Pancreas (tissue), 10 donors: ENCODE data around the gene GNAZ. TPM values are rescaled to one million over a fixed set of nuclear protein-coding genes. Genes with fewer than 3 reads are reported as not detected.
A peak's percentile ranks its signal among the peaks of the same experiment; 100 is the strongest.

Experiments used
- ATAC-seq, 4 donors: fragments of 200-7000 bp; cut with Tn5 transposase; one replicate each; pipeline versions ENCODE4 v1.8.0 to v1.9.1; 2020; ENCODE audit warnings: mild to moderate bottlenecking in 4 of 4, moderate library complexity in 4 of 4
- DNase-seq, 6 donors: peaks; one replicate each; pipeline ENCODE4 v3.0.0-alpha.2; 2020
- FAIRE-seq: peaks from 2 replicates; lab custom pipeline; 2012; peaks lifted over from hg19 to GRCh38; lab: Jason Lieb, UNC
- H3K27ac ChIP-seq, 4 donors: fragments of 200-600 bp; sonication (generic); 1 replicate in 3 of 4; 2 replicates in 1 of 4; pipeline versions ENCODE4 v1.5.0 to v1.8.0; 2020
- H3K27me3 ChIP-seq, 4 donors: fragments of 200-600 bp; one replicate each; pipeline ENCODE4 v1.8.0; 2021
- H3K36me3 ChIP-seq, 3 donors: fragments of 200-600 bp; sonication (generic) in 1 of 3; one replicate each; pipeline versions ENCODE4 v1.5.0 to v1.8.0; 2020 to 2021
- H3K4me1 ChIP-seq, 3 donors: fragments of 200-600 bp; one replicate each; pipeline ENCODE4 v1.8.0; 2021
- H3K4me3 ChIP-seq, 4 donors: fragments of 200-600 bp; sonication (generic) in 2 of 4; one replicate each; pipeline versions ENCODE4 v1.5.0 to v1.8.0; 2020 to 2021
- H3K9me3 ChIP-seq, 4 donors: fragments of 200-600 bp; one replicate each; pipeline ENCODE4 v1.8.0; 2021
- CTCF ChIP-seq, 4 donors: fragments of 200-600 bp; sonication (generic) in 3 of 4; IDR thresholded peaks; one replicate each; pipeline versions ENCODE4 v1.5.0 to v1.8.0; 2021; ENCODE audit warnings: antibody characterized with exemption in 4 of 4
- WGBS, 2 donors: extraction: QIAGEN DNeasy Blood & Tissue Kit; methylation state at CpG; one replicate each; pipeline ENCODE4 v1.1.7; 2013; 5-methylcytosine and 5-hydroxymethylcytosine counted together
- intact Hi-C, 3 donors: fragments of 100-400 bp; cut with DNase I; formaldehyde crosslinking; loops; one replicate each; pipeline versions ENCODE4 v1.11.1 to v1.14.2; 2022
- polyA plus RNA-seq, 2 donors: library from polyadenylated mRNA; stranded (reverse); fragments of 200-250 nt; gene quantifications; one replicate each; pipeline ENCODE4 v1.2.3, GENCODE V29; 2013
- total RNA-seq, 6 donors: library from RNA; stranded (reverse); fragmentation: NEBNext Ultra II Directional in 4 of 6; extraction: Animal tissue kit (Norgen Biotek cat#: 25700) in 4 of 6; gene quantifications; one replicate each; pipeline versions ENCODE4 v1.2.1 to v1.2.4, GENCODE V29; 2021 to 2023
- donor health status: healthy with polysubstance abuse.
- donor health status: DM: no; HTN: no; CAD: no; lungs with moderate emphysema.
- donor health status: DM: no; HTN: no; CAD: no.
- donor health status: control.
- donor health status: control.
- donor health status: Bipolar disorder and iron deficiency.
- donor health status: DM: yes; HTN: yes; CAD: no.
- donor health status: DM: no; HTN: no; CAD: no.
- donor health status: DM: no; HTN: no; CAD: no.
- donor health status: DM: yes; HTN: yes; CAD: no.

The GNAZ gene
- total and polyA plus RNA-seq, 8 donors, result 0.88 to 9.7 (median 2.1) TPM

GRCh38 chr22:23121424-23121823, 51.1 kb downstream of the GNAZ start:
- intact Hi-C loops, result loop anchor here in 2 of 3 donors (10.0 kb wide), 2 partner anchors 167 to 267 kb away; no protein-coding TSS in a partner anchor
- Histone ChIP-seq H3K27ac (no peak overlapping the region), H3K4me3 (no peak overlapping the region), H3K4me1 (no peaks in the 10 kb centered on the region), H3K36me3 (no peaks in the 10 kb centered on the region), H3K9me3 (no peaks in the 10 kb centered on the region), H3K27me3 (no peaks in the 10 kb centered on the region)
- WGBS, 2 donors, result 66 to 83% methylated on average over 9 of the region's 9 CpGs
- DNase-seq (no peak), FAIRE-seq (no peak), ATAC-seq (no peak)
- TF ChIP-seq CTCF (IDR thresholded peaks at IDR 0.05), result no peak

GRCh38 chr22:23122216-23122957, 52.1 kb downstream of the GNAZ start:
- FAIRE-seq (no peak), ATAC-seq (no peak), DNase-seq (peak in 1 of 6 donors; percentile 38)
- Histone ChIP-seq H3K4me1 (no peaks in the 10 kb centered on the region), H3K4me3 (no peak overlapping the region), H3K36me3 (no peaks in the 10 kb centered on the region), H3K9me3 (no peaks in the 10 kb centered on the region), H3K27me3 (no peaks in the 10 kb centered on the region), H3K27ac (no peak overlapping the region)
- no peak for TF ChIP-seq CTCF (IDR thresholded peaks at IDR 0.05)
- intact Hi-C loops, result loop anchor here in 2 of 3 donors (10.0 kb wide), 2 partner anchors 168 to 268 kb away; no protein-coding TSS in a partner anchor
- 69 to 76% methylated on average over 13 of the region's 13 CpGs for WGBS, 2 donors

- Histone ChIP-seq H3K4me1 (peaks cover 0 to under 1% (median 0%) of the 10 kb centered on the region in 3 donors), H3K27ac (no peak overlapping the region), H3K9me3 (no peaks in the 10 kb centered on the region), H3K27me3 (no peaks in the 10 kb centered on the region), H3K4me3 (no peak overlapping the region), H3K36me3 (no peaks in the 10 kb centered on the region)
- intact Hi-C loops, result loop anchor here in 2 of 3 donors (10.0 kb wide), 2 partner anchors 168 to 268 kb away; no protein-coding TSS in a partner anchor
- TF ChIP-seq CTCF (IDR thresholded peaks at IDR 0.05), result no peak
- DNase-seq (peak in 1 of 6 donors; percentile 34), FAIRE-seq (no peak), ATAC-seq (no peak)
- 90 to 92% methylated on average over 26 of the region's 26 CpGs for WGBS, 2 donors
These were observed 52.9 kb downstream of the GNAZ start for GRCh38 chr22:23122992-23123803.

GRCh38 chr22:23123804-23124254, 53.5 kb downstream of the GNAZ start:
- intact Hi-C loops, result loop anchor here in 2 of 3 donors (10.0 kb wide), 2 partner anchors 169 to 269 kb away; no protein-coding TSS in a partner anchor
- no peak for TF ChIP-seq CTCF (IDR thresholded peaks at IDR 0.05)
- no peaks in the 10 kb centered on the region for H3K27me3 ChIP-seq
- 77 to 78% methylated on average over 9 of the region's 9 CpGs for WGBS, 2 donors
- no peak overlapping the region for H3K4me3 ChIP-seq
- H3K4me1 ChIP-seq, result peaks cover 0 to 5% (median 0%) of the 10 kb centered on the region in 3 donors
- H3K27ac ChIP-seq, result no peak overlapping the region
- ATAC-seq (no peak), FAIRE-seq (no peak), DNase-seq (peak in 1 of 6 donors; percentile 48)
- no peaks in the 10 kb centered on the region for H3K9me3 ChIP-seq
- H3K36me3 ChIP-seq, result no peaks in the 10 kb centered on the region
